Astrocyte (in vitro differentiated cells and primary cell): ENCODE results near the gene LIPC. TPM values are rescaled to one million over a fixed set of nuclear protein-coding genes. Genes with fewer than 3 reads are reported as not detected.

Source experiments
- DNase-seq: peaks from one replicate; pipeline ENCODE4 v3.0.0-alpha.2; 2010; ENCODE audit warnings: low read depth
- FAIRE-seq: peaks from 2 replicates; lab custom pipeline; 2011; peaks lifted over from hg19 to GRCh38; lab: Jason Lieb, UNC
- H2AFZ ChIP-seq: 2 replicates; pipeline ENCODE4 v1.6.0; 2012; ENCODE audit warnings: low read depth, low read length, inconsistent platforms
- H3K27ac ChIP-seq: 2 replicates; pipeline ENCODE4 v1.5.1; 2011; ENCODE audit warnings: low read depth, low read length, inconsistent platforms
- H3K27me3 ChIP-seq: 2 replicates; pipeline ENCODE4 v1.6.0; 2011; ENCODE audit warnings: low read length, inconsistent platforms; ENCODE audit not compliant: insufficient read depth
- H3K36me3 ChIP-seq: 2 replicates; pipeline ENCODE4 v1.5.1; 2011; ENCODE audit warnings: low read length, inconsistent platforms; ENCODE audit not compliant: insufficient read depth
- H3K4me1 ChIP-seq: 2 replicates; pipeline ENCODE4 v1.5.1; 2011; ENCODE audit warnings: low read length, inconsistent platforms; ENCODE audit not compliant: insufficient read depth
- H3K4me2 ChIP-seq: 2 replicates; pipeline ENCODE4 v1.6.0; 2012; ENCODE audit warnings: low read length, inconsistent platforms
- H3K4me3 ChIP-seq: 2 replicates; pipeline ENCODE4 v1.5.1; 2011; ENCODE audit warnings: low read depth, mild to moderate bottlenecking, low read length, inconsistent platforms; ENCODE audit not compliant: insufficient read depth
- H3K79me2 ChIP-seq: 2 replicates; pipeline ENCODE4 v1.6.0; 2012; ENCODE audit warnings: mild to moderate bottlenecking, low read length, inconsistent platforms; ENCODE audit not compliant: insufficient read depth
- H3K9ac ChIP-seq: 2 replicates; pipeline ENCODE4 v1.6.0; 2012; ENCODE audit warnings: mild to moderate bottlenecking, low read length, inconsistent platforms
- H3K9me3 ChIP-seq: 2 replicates; pipeline ENCODE4 v1.5.1; 2012; ENCODE audit warnings: low read depth, mild to moderate bottlenecking, low read length, inconsistent platforms; ENCODE audit not compliant: insufficient read depth
- H4K20me1 ChIP-seq: 2 replicates; pipeline ENCODE4 v1.6.0; 2012; ENCODE audit warnings: low read length, inconsistent platforms; ENCODE audit not compliant: insufficient read depth
- H3K27ac Mint-ChIP-seq: one replicate; pipeline ENCODE4 v1.8.0; 2021; ENCODE audit warnings: mild to moderate bottlenecking, mixed read lengths; ENCODE audit not compliant: unreplicated experiment
- H3K27me3 Mint-ChIP-seq: one replicate; pipeline ENCODE4 v1.8.0; 2021; ENCODE audit warnings: low read depth, mixed read lengths; ENCODE audit not compliant: unreplicated experiment
- H3K36me3 Mint-ChIP-seq: one replicate; pipeline ENCODE4 v1.8.0; 2021; ENCODE audit warnings: low read depth, mixed read lengths; ENCODE audit not compliant: unreplicated experiment
- H3K4me1 Mint-ChIP-seq: one replicate; pipeline ENCODE4 v1.8.0; 2021; ENCODE audit warnings: low read depth, mixed read lengths; ENCODE audit not compliant: unreplicated experiment
- H3K4me3 Mint-ChIP-seq: one replicate; pipeline ENCODE4 v1.8.0; 2021; ENCODE audit warnings: mild to moderate bottlenecking, moderate library complexity, mixed read lengths; ENCODE audit not compliant: unreplicated experiment
- H3K9me3 Mint-ChIP-seq: one replicate; pipeline ENCODE4 v1.8.0; 2021; ENCODE audit warnings: mild to moderate bottlenecking, mixed read lengths; ENCODE audit not compliant: unreplicated experiment
- EZH2 ChIP-seq: IDR thresholded peaks from 2 replicates; pipeline ENCODE4 v1.6.1; 2012; ENCODE audit warnings: mild to moderate bottlenecking, low read length, inconsistent platforms; ENCODE audit not compliant: insufficient read depth
- total RNA-seq: library from RNA; stranded (reverse); gene quantifications from 2 replicates; pipeline ENCODE4 v1.2.1, GENCODE V29; 2021
- TF ChIP-seq, protein P1 (sequence below): IDR thresholded peaks from 2 replicates; pipeline ENCODE4 v1.5.1; 2011; ENCODE audit warnings: low read depth, mild to moderate bottlenecking, inconsistent platforms, low read length, moderate library complexity; ENCODE audit not compliant: insufficient read depth

Gene LIPC
- total RNA-seq, 1 donor from 2014 or later = not detected

DNA sequence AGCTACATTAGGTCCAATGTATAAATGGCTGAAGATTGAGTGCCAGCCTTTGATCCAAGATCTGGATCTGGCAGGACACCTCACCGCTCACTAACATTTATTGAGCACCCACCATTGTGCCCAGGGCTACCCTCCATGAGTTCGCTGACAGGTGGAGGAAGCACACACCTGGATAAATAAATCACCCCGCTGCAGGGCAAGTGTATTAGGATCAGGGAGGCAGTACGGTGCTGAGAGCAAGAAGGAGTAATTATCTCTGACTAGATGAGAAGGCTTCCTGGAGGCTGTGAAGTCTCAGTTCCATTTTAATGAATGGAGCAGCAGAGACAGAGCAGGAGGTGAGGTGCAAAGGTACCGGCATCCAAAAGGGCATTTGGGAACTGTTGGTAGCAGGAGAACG is 104.1 kb downstream of the LIPC start:
- no peak for DNase-seq
- no peak for FAIRE-seq

DNA sequence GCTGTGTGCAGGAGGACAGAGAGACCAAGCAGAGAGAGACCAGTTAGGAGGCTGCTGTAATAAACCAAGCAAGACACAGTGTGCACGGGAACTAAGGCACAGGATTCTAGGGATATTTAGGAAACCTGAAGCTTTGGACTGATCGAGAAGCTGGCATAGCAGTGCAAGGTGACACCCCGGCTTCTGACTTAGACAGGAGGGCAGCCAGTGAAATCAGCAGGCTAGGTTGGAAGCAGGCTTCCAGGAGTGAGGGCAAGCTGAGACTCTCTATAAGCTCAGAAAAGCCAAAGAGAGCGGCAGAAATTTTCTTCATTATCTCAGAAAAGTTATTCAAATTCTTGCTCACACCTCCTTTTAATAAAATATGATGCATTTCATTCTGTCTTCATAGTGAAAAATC is 104.6 kb downstream of the LIPC start:
- Histone ChIP-seq H2AFZ (no peak overlapping the region), H3K9ac (no peak overlapping the region), H3K79me2 (no peaks in the 10 kb centered on the region), H3K27me3 (peaks cover 28% of the 10 kb centered on the region), H3K4me1 (no peaks in the 10 kb centered on the region), H3K27ac (no peak overlapping the region), H3K4me3 (no peak overlapping the region), H3K4me2 (no peak overlapping the region), H3K36me3 (no peaks in the 10 kb centered on the region), H4K20me1 (no peaks in the 10 kb centered on the region), H3K9me3 (no peaks in the 10 kb centered on the region)
- Mint-ChIP-seq H3K4me3 (no peak overlapping the region), H3K36me3 (peaks cover 2% of the 10 kb centered on the region), H3K9me3 (no peaks in the 10 kb centered on the region), H3K27ac (no peak overlapping the region), H3K4me1 (no peaks in the 10 kb centered on the region), H3K27me3 (peaks cover 29% of the 10 kb centered on the region)
- TF ChIP-seq EZH2 = no peak
- TF ChIP-seq, protein P1, sequence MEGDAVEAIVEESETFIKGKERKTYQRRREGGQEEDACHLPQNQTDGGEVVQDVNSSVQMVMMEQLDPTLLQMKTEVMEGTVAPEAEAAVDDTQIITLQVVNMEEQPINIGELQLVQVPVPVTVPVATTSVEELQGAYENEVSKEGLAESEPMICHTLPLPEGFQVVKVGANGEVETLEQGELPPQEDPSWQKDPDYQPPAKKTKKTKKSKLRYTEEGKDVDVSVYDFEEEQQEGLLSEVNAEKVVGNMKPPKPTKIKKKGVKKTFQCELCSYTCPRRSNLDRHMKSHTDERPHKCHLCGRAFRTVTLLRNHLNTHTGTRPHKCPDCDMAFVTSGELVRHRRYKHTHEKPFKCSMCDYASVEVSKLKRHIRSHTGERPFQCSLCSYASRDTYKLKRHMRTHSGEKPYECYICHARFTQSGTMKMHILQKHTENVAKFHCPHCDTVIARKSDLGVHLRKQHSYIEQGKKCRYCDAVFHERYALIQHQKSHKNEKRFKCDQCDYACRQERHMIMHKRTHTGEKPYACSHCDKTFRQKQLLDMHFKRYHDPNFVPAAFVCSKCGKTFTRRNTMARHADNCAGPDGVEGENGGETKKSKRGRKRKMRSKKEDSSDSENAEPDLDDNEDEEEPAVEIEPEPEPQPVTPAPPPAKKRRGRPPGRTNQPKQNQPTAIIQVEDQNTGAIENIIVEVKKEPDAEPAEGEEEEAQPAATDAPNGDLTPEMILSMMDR = no peak
- DNase-seq = no peak
- FAIRE-seq = no peak

More for the DNA sequence above, 104.1 kb downstream of the LIPC start:
- Mint-ChIP-seq H3K27ac (no peak overlapping the region), H3K4me3 (no peak overlapping the region), H3K27me3 (peaks cover 31% of the 10 kb centered on the region), H3K9me3 (no peaks in the 10 kb centered on the region), H3K36me3 (peaks cover 2% of the 10 kb centered on the region), H3K4me1 (no peaks in the 10 kb centered on the region)
- Histone ChIP-seq H3K79me2 (no peaks in the 10 kb centered on the region), H3K4me3 (no peak overlapping the region), H3K4me1 (no peaks in the 10 kb centered on the region), H2AFZ (no peak overlapping the region), H3K27ac (no peak overlapping the region), H3K9ac (no peak overlapping the region), H3K36me3 (no peaks in the 10 kb centered on the region), H3K27me3 (peaks cover 28% of the 10 kb centered on the region), H3K9me3 (no peaks in the 10 kb centered on the region), H3K4me2 (no peak overlapping the region), H4K20me1 (no peaks in the 10 kb centered on the region)
- no peak for TF ChIP-seq EZH2
- TF ChIP-seq, protein P1 = no peak

DNA sequence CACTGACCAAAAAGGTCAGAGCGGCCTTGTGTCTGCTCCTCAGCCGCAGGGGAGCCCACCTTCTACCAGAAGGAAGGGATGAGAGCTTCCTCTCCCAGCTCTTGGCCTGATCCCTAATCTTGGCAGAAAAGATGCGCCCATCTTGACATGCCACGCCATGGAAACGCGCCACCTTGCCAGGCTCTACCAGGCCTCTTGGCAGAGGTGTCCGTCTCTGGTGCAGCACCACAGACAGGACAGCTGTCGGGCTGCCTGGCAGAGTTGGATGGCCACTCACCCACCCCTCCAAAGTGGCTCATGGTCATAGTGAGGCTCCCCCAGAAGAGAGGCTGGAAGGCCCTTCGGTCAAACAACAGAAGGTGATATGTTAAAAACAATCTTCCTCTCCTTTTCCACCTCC is 105.2 kb downstream of the LIPC start:
- peaks cover 28% of the 10 kb centered on the region for H3K27me3 ChIP-seq
- Mint-ChIP-seq H3K27ac (no peak overlapping the region), H3K27me3 (peaks cover 33% of the 10 kb centered on the region), H3K36me3 (peaks cover 4% of the 10 kb centered on the region), H3K9me3 (peaks cover 1% of the 10 kb centered on the region), H3K4me3 (no peak overlapping the region), H3K4me1 (no peaks in the 10 kb centered on the region)
- H3K4me2 ChIP-seq = no peak overlapping the region
- no peak overlapping the region for H3K4me3 ChIP-seq
- H3K27ac ChIP-seq = no peak overlapping the region
- no peaks in the 10 kb centered on the region for H4K20me1 ChIP-seq
- no peaks in the 10 kb centered on the region for H3K4me1 ChIP-seq
- no peak overlapping the region for H3K9ac ChIP-seq
- FAIRE-seq (no peak), DNase-seq (no peak)
- H3K36me3 ChIP-seq = no peaks in the 10 kb centered on the region
- H3K79me2 ChIP-seq = no peaks in the 10 kb centered on the region
- no peak for TF ChIP-seq EZH2
- TF ChIP-seq, protein P1 = no peak
- no peaks in the 10 kb centered on the region for H3K9me3 ChIP-seq
- H2AFZ ChIP-seq = no peak overlapping the region
